Activated CD4-positive, alpha-beta T cell treated with anti-CD3 and anti-CD28 coated beads, Interleukin-2, amount 50 U/mL, for 4 hours (primary cell): ENCODE measurements around the gene VWF.

ENCODE experiments used
- DNase-seq, 2 experiments: peaks; one replicate each; pipeline ENCODE4 v3.0.0-alpha.2; 2020

VWF gene

DNA sequence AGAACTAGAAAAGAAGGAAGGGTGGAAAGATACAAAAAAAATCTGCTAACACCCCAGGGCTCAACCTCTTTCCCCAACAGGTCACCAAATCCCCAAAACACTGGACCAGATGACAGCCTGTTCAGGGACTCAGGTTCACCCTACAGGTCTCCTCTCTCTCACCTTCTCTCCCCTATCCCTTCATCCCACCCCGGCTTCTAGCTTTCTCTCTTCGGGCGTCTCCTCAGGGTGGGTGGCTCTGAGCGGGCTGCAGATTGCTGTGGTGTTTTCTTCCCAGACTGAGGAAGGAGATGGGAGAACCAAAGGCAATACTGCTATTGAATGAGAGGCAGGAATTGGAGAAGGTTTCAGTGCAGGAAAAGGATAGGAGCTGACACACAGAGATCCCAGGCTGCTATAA lies 218.7 kb downstream of the VWF start:
- DNase-seq = no peak

DNA sequence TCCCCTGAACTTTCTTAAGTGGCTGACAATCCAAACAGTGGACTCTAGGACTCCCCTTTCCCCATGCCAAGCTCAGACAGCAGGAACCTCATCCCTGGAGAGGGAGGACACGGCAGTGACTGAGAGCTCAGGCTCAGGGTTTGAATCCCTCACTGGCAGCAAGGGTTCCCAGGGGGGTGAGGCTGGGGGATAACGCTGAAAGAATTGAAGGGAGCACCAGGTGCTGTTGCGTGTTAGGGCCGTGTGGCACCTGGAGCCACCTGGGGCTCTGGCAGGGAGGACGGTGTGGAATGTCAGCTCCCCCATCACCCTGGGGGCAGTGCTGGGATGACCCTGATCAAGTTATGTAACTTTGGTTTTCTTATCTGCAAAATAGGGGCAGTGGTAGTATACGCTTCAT lies 219.5 kb downstream of the VWF start:
- DNase-seq = no peak

DNA sequence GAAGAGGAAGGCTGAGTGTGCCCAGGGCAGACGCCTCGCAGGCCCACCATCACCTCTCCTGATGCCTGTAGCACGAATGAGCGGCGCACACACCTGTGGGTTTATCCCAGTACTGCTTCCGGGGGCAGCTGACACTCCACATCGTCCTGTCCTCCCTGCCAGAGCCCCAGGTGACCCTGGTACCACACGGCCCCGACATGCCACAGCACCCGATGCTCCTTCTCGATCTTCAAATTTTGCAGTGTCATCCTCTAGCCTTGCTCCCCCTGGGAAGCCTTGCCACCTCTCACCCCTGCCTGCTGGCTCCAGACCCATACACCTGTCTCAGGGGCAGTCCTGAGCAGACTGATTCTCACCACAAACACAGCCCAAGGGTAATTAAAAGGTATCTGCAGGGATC lies 220.0 kb downstream of the VWF start:
- no peak for DNase-seq

DNA sequence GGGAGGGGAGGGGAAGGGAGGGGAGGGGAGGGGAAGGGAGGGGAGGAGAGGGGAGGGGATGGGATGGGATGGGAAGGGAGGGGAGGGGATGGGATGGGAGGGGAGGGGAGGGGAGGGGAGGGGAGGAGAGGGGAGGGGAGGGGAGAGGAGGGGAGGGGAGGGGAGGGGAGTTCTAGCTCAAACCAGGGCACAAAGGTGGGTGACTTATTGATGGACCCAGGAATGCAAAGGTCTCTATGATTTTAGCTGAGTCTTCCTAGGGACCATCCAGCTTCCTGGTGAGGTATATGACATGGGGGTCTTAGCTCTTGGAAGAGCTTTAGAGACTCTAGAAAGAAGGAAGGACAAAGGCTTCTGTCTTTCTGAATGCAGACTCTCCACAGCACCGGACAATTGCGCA lies 221.7 kb downstream of the VWF start:
- DNase-seq = no peak

DNA sequence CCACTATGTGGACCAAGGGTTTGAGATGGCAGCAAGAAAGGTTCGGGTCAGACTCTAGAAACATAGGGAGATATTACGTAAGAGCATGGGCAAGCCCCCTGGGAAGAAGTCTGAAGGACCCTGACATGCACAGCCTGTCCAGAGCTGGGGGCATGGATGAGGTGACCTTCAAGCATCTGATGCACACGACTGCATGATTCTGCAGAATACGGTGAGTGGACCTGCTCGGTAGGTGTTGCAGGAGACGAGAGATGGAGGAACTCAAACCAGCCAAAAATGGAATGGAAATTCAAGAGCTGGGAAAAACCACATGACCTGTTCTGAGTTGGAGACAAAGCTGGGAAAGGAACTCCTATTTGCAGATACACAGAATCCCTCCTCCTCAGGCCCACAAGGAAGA lies 223.1 kb downstream of the VWF start:
- no peak for DNase-seq

DNA sequence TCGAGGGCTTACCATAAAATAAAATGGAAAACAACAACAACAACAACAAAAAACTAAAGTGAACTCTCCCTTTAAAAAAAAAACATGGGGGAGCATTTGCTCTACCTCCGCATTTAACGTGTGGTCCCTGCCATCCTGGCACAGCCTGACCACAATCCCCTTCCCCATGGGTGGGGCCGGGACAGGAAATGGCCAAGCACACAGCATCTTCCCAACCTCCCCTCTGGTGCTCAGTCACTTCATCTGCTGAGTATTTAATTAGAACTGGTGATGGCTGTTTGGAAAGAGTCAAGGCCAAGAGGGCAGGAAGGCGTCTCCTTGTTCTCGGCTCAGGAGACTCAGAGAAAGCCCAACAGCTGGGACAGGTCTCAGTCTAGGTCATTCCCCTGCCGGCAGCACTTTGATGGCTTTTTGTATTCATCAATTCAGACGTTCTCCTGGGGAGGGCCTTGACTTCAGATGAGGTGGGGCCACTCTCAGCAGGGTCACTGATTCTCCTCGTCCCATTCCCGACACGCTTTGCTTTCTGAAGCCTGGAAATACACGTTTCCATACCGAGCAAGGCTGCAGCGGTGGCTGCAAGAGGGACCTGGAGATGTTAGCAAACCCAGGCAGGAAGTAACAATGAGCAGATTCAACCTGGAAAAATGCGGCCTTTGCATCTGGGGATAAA lies 223.8 kb downstream of the VWF start:
- no peak for DNase-seq

DNA sequence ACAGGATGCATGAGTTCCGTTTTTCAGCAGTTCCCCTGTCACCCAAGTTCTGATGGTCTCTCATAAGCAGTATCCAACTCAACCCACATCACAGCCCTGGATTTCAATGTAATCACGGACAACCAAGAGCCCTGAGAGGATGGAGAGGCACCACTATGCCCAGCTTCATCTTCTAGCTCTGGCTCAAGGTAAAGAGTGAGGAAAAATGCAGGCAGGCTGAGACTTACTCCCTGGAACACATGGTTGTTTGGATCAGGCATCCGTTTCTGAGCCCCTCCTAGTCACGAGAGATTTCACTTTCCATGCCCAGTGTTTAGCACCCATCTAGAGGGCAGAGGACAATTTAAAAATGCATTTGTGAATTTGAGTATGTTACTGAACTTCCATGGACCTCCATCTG lies 224.4 kb downstream of the VWF start:
- no peak for DNase-seq

DNA sequence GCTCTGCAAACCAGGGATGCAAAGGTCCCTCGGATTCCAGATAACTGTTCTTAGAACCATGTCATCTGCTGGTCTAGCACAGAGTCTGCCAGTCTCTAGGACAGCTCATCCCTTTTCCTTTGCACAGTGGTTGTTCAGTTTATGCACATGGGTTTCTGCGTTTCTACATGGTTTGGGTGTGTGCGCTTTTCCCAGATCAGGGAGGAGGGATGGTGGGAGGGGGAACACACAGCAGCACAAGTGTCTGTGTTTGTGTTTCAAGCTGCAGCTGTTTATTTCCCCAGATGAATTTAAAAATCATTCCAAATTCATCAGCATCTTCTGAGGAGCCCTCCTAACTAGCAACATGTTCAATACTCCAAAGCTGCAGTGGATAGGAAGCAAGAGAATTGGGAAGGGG lies 224.8 kb downstream of the VWF start:
- no peak for DNase-seq

DNA sequence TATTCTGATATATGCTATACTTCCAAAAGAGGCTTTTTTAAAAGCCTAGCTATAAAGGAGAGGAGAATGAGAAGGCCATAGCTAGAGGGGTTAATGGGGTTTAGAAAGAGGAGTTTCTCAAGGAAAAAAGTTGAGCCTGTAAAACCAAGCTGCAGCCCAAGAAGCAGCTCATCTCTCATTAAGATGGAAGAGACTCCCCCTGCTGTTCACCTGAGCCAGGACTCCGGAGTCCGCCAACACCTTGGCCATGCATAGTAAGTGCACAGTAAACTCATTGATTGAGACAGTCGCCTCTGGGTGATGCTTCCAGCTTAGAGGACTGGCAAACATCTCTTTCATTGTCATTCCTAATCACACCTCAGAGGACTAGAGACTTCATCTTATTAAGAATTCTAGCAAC lies 225.6 kb downstream of the VWF start:
- no peak for DNase-seq
